ENCODE results near the gene PRKD1.

DNA sequence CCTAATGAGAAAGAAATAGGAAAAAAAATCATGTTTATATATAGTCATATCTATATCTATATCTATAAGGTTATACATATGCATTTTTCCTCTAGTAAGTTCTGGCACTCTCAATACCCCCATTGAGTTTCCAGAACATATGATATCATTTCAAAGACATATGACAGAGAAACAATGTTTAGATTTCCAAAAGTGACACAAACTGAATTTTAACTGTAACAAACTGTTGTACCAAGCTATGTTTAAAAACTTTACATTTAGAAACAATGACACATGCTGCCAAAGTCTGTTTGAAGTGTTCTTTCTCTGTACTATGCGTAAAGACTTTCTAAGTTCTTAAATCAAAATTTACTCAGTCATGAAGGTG, 171.6 kb downstream of the PRKD1 start:
- TF ChIP-seq HMGA1 (CRISPR knock-in tag; conservative IDR thresholded peaks at IDR 0.05) = no peak
- TF ChIP-seq PRDM10 (CRISPR knock-in tag; IDR thresholded peaks at IDR 0.05; ENCODE audit: low read depth) = no peak
- TF ChIP-seq ZFP41 (CRISPR knock-in tag; IDR thresholded peaks at IDR 0.05; ENCODE audit: borderline replicate concordance) = no peak
- TF ChIP-seq TCF7L2 (IDR thresholded peaks at IDR 0.05; ENCODE audit: low read depth, low read length) = no peak
- no peak for TF ChIP-seq ZNF138 (CRISPR knock-in tag; IDR thresholded peaks at IDR 0.05; ENCODE audit: low read depth)
- no peak for TF ChIP-seq YY1 (IDR thresholded peaks at IDR 0.05; ENCODE audit: insufficient read depth, insufficient replicate concordance, low read depth, low read length)
- no peak for TF ChIP-seq ZNF530 (CRISPR knock-in tag; IDR thresholded peaks at IDR 0.05; ENCODE audit: low read depth)

All from HepG2 (cell line).